Mucosa of stomach (tissue), 1 donor: ENCODE data around the gene DOCK4.

Experiments used
- H3K27me3 ChIP-seq: one replicate; pipeline ENCODE4 v1.7.0; 2013; ENCODE audit warnings: mild to moderate bottlenecking, low read length; ENCODE audit not compliant: control insufficient read depth, insufficient read depth
- H3K36me3 ChIP-seq: one replicate; pipeline ENCODE4 v1.7.0; 2013; ENCODE audit warnings: low read length; ENCODE audit not compliant: control insufficient read depth, insufficient read depth
- H3K4me1 ChIP-seq: one replicate; pipeline ENCODE4 v1.7.0; 2013; ENCODE audit warnings: mild to moderate bottlenecking, low read length; ENCODE audit not compliant: control insufficient read depth, insufficient read depth
- H3K4me3 ChIP-seq: one replicate; pipeline ENCODE4 v1.7.0; 2013; ENCODE audit warnings: low read length
- H3K9ac ChIP-seq: one replicate; pipeline ENCODE4 v1.7.0; 2013; ENCODE audit warnings: mild to moderate bottlenecking, low read length, moderate library complexity
- H3K9me3 ChIP-seq: one replicate; pipeline ENCODE4 v1.7.0; 2013; ENCODE audit warnings: mild to moderate bottlenecking, low read length, moderate library complexity; ENCODE audit not compliant: control insufficient read depth
- donor health status: Pancreatic carcinoma.

The DOCK4 gene

GRCh38 chr7:111900283-111900682 is 305.9 kb downstream of the DOCK4 start:
- H3K9me3 ChIP-seq, result no peaks in the 10 kb centered on the region
- no peaks in the 10 kb centered on the region for H3K36me3 ChIP-seq
- no peaks in the 10 kb centered on the region for H3K27me3 ChIP-seq
- no peaks in the 10 kb centered on the region for H3K4me1 ChIP-seq
- H3K9ac ChIP-seq, result no peak overlapping the region
- H3K4me3 ChIP-seq, result no peak overlapping the region

- H3K9ac ChIP-seq, result no peak overlapping the region
- no peaks in the 10 kb centered on the region for H3K9me3 ChIP-seq
- no peaks in the 10 kb centered on the region for H3K4me1 ChIP-seq
- H3K27me3 ChIP-seq, result no peaks in the 10 kb centered on the region
- no peaks in the 10 kb centered on the region for H3K36me3 ChIP-seq
- no peak overlapping the region for H3K4me3 ChIP-seq
Observed at GRCh38 chr7:111895049-111895448, 311.1 kb downstream of the DOCK4 start.

DNA sequence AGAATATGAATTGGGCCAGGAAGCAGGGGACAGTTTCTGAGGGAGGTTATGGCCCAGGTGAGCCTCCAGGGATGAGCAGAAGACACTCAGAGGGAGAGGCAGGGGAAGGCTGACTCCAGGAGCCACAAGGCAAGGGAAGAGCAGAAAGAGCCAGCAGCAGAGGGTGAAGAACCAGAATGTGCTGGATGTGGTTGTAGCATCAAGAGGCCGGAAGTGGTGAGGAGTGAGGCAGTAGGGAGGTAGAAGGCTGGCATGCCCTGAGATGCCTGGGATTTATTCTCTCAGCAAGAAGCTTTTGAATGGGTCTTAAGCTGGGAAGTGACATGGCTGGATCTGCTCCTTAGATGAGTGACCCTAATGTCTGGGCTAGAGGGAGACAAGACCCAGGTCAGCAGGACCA is 311.7 kb downstream of the DOCK4 start:
- no peak overlapping the region for H3K4me3 ChIP-seq
- H3K9me3 ChIP-seq, result no peaks in the 10 kb centered on the region
- H3K36me3 ChIP-seq, result no peaks in the 10 kb centered on the region
- no peaks in the 10 kb centered on the region for H3K4me1 ChIP-seq
- H3K27me3 ChIP-seq, result no peaks in the 10 kb centered on the region
- H3K9ac ChIP-seq, result no peak overlapping the region

- Histone ChIP-seq H3K9ac (no peak overlapping the region), H3K27me3 (no peaks in the 10 kb centered on the region), H3K4me1 (no peaks in the 10 kb centered on the region), H3K9me3 (no peaks in the 10 kb centered on the region), H3K4me3 (no peak overlapping the region), H3K36me3 (no peaks in the 10 kb centered on the region)
Observed at GRCh38 chr7:111893190-111893589, 313.0 kb downstream of the DOCK4 start.

DNA sequence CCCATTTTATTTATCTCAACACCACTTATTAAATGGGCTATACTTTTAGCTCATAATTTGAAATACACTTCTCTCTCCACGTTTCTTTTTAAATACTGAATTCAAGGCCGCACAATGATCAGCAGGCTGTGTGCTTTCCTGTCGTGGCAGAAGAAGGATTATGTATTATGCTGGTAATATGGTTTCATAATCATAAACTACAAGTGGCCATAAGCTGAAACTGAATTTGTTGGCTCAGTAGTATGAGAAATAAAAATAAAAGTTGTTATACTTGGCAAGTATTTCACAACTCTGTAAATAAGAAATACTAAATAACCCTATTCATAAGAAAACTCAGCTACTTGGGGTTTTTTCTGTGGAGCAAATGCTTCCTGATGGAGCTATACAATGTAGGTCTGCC is 313.6 kb downstream of the DOCK4 start:
- no peak overlapping the region for H3K4me3 ChIP-seq
- H3K36me3 ChIP-seq, result no peaks in the 10 kb centered on the region
- no peaks in the 10 kb centered on the region for H3K9me3 ChIP-seq
- no peaks in the 10 kb centered on the region for H3K4me1 ChIP-seq
- no peak overlapping the region for H3K9ac ChIP-seq
- no peaks in the 10 kb centered on the region for H3K27me3 ChIP-seq

- H3K36me3 ChIP-seq, result no peaks in the 10 kb centered on the region
- H3K27me3 ChIP-seq, result no peaks in the 10 kb centered on the region
- no peak overlapping the region for H3K4me3 ChIP-seq
- H3K4me1 ChIP-seq, result no peaks in the 10 kb centered on the region
- H3K9ac ChIP-seq, result no peak overlapping the region
- no peaks in the 10 kb centered on the region for H3K9me3 ChIP-seq
Observed at GRCh38 chr7:111887734-111888133, 318.5 kb downstream of the DOCK4 start.

DNA sequence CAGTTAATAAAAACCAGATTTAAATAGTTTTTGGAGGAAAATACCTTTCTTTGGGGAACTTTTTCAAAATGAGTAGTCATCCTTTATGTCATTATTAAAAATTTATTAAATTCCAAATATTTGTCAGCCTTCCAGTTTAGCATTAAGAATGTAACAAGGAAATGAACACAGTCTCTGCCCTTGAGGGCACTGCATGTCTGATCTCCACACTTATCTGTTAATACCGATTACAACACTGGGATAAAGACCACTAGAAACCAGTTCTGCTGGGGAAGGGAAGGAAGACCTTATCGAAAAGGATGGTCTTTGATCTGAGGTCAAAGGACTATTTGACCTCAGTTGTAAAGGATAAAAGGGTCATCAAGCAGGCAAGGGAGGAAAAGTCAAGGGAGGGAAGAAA is 320.0 kb downstream of the DOCK4 start:
- H3K9ac ChIP-seq, result no peak overlapping the region
- H3K9me3 ChIP-seq, result no peaks in the 10 kb centered on the region
- no peaks in the 10 kb centered on the region for H3K36me3 ChIP-seq
- no peak overlapping the region for H3K4me3 ChIP-seq
- H3K4me1 ChIP-seq, result no peaks in the 10 kb centered on the region
- no peaks in the 10 kb centered on the region for H3K27me3 ChIP-seq

DNA sequence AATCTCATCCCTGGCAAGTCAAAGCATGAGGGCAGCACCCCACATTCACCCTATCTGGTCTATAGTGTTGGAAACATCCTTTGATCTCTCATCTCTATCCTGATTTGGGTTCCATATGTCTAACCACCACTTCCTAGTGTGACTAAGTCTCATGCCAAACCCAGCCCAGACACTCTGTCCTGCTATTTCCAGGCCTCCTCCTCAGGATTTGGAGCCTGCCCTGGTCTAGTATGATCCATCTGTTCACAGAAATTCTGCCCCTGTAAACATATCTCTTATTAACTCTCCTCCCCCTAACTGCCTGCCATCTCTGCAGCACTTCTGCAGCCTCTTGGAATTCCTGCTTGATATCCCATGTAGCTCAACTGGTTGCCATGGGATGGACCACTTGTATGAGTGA is 323.0 kb downstream of the DOCK4 start:
- H3K4me3 ChIP-seq, result no peak overlapping the region
- no peaks in the 10 kb centered on the region for H3K36me3 ChIP-seq
- H3K4me1 ChIP-seq, result no peaks in the 10 kb centered on the region
- no peak overlapping the region for H3K9ac ChIP-seq
- H3K27me3 ChIP-seq, result no peaks in the 10 kb centered on the region
- H3K9me3 ChIP-seq, result no peaks in the 10 kb centered on the region

DNA sequence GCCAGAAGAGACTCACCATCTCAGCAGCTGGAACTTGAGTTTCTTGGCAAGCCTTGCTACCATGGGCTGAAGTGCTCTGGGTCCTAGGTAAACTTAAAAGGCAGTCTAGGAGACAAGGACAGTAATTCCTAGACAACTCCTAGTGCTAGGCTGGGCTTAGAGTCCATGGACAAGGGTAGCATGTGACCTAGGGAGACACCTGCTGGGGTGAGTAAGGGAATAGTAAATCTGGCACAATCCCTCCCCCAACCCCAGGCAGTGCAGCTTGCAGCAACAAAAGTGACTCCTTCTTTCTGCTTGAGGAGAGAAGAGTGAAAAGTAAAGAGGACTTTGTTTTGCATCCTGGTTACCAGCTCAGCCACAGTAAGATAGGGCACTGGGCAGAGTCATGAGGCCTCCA is 327.4 kb downstream of the DOCK4 start:
- H3K9ac ChIP-seq, result no peak overlapping the region

GRCh38 chr7:111877931-111878330 is 328.3 kb downstream of the DOCK4 start:
- peaks cover 4% of the 10 kb centered on the region for H3K4me1 ChIP-seq
- no peaks in the 10 kb centered on the region for H3K36me3 ChIP-seq
- no peak overlapping the region for H3K4me3 ChIP-seq
- H3K9me3 ChIP-seq, result no peaks in the 10 kb centered on the region
- no peaks in the 10 kb centered on the region for H3K27me3 ChIP-seq
- H3K9ac ChIP-seq, result no peak overlapping the region

More for the DNA sequence above, 327.4 kb downstream of the DOCK4 start:
- H3K9me3 ChIP-seq, result no peaks in the 10 kb centered on the region
- H3K36me3 ChIP-seq, result no peaks in the 10 kb centered on the region
- no peaks in the 10 kb centered on the region for H3K27me3 ChIP-seq
- H3K4me3 ChIP-seq, result no peak overlapping the region
- H3K4me1 ChIP-seq, result no peaks in the 10 kb centered on the region

DNA sequence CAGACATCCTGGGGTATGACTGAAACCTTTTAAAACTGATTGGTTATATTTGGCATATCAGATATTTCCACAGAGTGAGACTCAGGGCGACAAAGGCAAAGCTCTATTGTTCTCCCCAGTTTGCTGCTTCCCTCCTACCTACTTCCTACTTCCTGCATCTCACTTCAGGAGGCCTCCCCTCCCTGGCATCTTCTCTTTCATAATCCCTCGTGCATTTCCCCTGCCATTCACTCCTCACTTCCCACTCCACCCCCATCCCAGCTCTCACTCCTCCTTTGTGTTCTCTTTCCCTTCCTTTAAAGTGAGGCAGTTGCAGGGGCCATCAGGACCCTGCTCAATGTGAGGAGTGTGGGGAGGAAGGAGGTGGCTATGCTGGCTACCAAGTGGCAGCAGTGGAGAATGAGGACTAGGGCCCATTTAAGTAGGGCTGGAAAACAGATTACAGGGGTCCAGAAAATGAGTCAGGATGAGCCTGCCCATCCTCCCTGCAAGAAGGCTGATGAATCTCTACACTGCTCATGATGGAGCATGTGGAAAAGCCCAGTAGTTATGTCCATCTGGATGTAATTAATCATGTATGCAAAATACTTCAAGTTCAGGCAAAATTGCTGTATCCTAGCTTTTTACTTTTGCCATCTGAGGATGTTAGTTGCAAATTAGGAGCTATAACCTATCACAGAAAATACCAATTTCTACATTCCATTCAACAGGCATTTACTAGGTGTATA is 332.1 kb downstream of the DOCK4 start:
- Histone ChIP-seq H3K36me3 (no peaks in the 10 kb centered on the region), H3K4me1 (peaks cover 4% of the 10 kb centered on the region), H3K27me3 (no peaks in the 10 kb centered on the region), H3K9ac (no peak overlapping the region), H3K4me3 (no peak overlapping the region), H3K9me3 (no peaks in the 10 kb centered on the region)

GRCh38 chr7:111873326-111873646 is 332.9 kb downstream of the DOCK4 start:
- Histone ChIP-seq H3K9me3 (no peaks in the 10 kb centered on the region), H3K36me3 (no peaks in the 10 kb centered on the region), H3K9ac (no peak overlapping the region), H3K27me3 (no peaks in the 10 kb centered on the region), H3K4me1 (peaks cover 4% of the 10 kb centered on the region), H3K4me3 (no peak overlapping the region)
